Breast epithelium (tissue), 4 donors: ENCODE measurements around the gene MRGPRX3. TPM values are rescaled to one million over a fixed set of nuclear protein-coding genes. Genes with fewer than 3 reads are reported as not detected.

Experiments used
- DNase-seq, 2 donors: peaks; one replicate each; pipeline ENCODE4 v3.0.0-alpha.2; 2019; ENCODE audit warnings: low spot score in 2 of 2
- H3K27ac ChIP-seq, 2 donors: fragments of 200-600 bp; sonication (generic) in 1 of 2; one replicate each; pipeline ENCODE4 v1.5.1; 2016 to 2019; ENCODE audit warnings: mild to moderate bottlenecking in 1 of 2
- H3K27me3 ChIP-seq, 2 donors: fragments of 200-600 bp; sonication (generic) in 1 of 2; one replicate each; pipeline versions ENCODE4 v1.5.1 to v1.6.0; 2017 to 2019; ENCODE audit warnings: control low read depth in 1 of 2, mild to moderate bottlenecking in 1 of 2
- H3K36me3 ChIP-seq: fragments of 200-600 bp; one replicate; pipeline ENCODE4 v1.5.1; 2019
- H3K4me1 ChIP-seq, 2 donors: fragments of 200-600 bp; sonication (generic); one replicate each; pipeline ENCODE4 v1.5.1; 2016 to 2019; ENCODE audit warnings: control low read depth in 1 of 2
- H3K4me3 ChIP-seq, 3 donors: fragments of 200-600 bp; sonication (generic); 1 replicate in 2 of 3; 2 replicates in 1 of 3; pipeline ENCODE4 v1.5.1; 2016 to 2019; ENCODE audit warnings: mild to moderate bottlenecking in 3 of 3, moderate library complexity in 2 of 3
- H3K9me3 ChIP-seq, 2 donors: fragments of 200-600 bp; sonication (generic) in 1 of 2; one replicate each; pipeline ENCODE4 v1.5.1; 2016 to 2019; ENCODE audit warnings: control low read depth in 1 of 2
- POLR2A ChIP-seq: fragments of 450-650 bp; IDR thresholded peaks from one replicate; pipeline ENCODE4 v1.6.1; 2016; ENCODE audit warnings: antibody characterized with exemption, mild to moderate bottlenecking, moderate library complexity
- POLR2AphosphoS5 ChIP-seq, 3 donors: sonication (generic); formaldehyde crosslinking; IDR thresholded peaks; one replicate each; pipeline ENCODE4 v1.6.1; 2017; ENCODE audit warnings: antibody characterized with exemption in 3 of 3
- intact Hi-C: fragments of 100-400 bp; cut with DNase I; formaldehyde crosslinking; loops from one replicate; pipeline ENCODE4 v1.15.1; 2023; ENCODE audit warnings: low total_unique reads
- total RNA-seq, 3 donors: library from RNA; depleted of rRNA; stranded (reverse); fragments of >200 nt; gene quantifications; one replicate each; pipeline ENCODE4 v1.1.0, GENCODE V29; 2016
- TF ChIP-seq, protein P1 (sequence below), 3 donors: fragments of 450-650 bp; IDR thresholded peaks; one replicate each; pipeline ENCODE4 v1.5.1; 2016 to 2017; ENCODE audit warnings: antibody characterized with exemption in 3 of 3, mild to moderate bottlenecking in 3 of 3, moderate library complexity in 3 of 3

The MRGPRX3 gene
- 1 to 10 TPM in 2 of 3 donors, not detected in 1; 2.0 to 5.2 TPM for total RNA-seq

DNA sequence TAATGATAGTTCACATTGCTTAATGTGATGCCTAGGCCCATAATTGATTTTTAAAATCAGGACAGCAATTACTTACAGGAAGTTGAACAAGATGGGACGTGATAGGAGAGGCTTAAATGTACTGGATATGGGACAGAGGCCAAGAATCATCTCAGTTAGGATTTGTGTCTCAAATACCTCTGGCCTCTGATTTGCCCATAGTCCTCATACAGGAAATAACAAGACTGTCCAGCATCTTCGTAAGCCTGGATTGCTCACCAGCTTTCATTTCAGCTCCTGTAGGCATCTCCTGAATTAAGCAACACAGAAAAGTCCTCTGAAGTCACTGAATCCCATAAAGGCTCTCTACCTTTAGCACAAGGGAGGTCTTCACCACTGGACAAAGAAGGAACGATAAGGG, at the start of gene MRGPRX3:
Gene MRGPRX3 (plus strand): TSS at position 231 of the 400 bp plus-strand sequence. CDS start 4,632 bp downstream, outside the sequence.
- Histone ChIP-seq H3K4me1 (no peaks in the 10 kb centered on the region), H3K27me3 (no peaks in the 10 kb centered on the region), H3K36me3 (no peaks in the 10 kb centered on the region), H3K27ac (no peak within 1 kb of the TSS), H3K4me3 (no peak within 1 kb of the TSS), H3K9me3 (no peaks in the 10 kb centered on the region)
- no peak for TF ChIP-seq POLR2AphosphoS5 (IDR thresholded peaks at IDR 0.05)
- TF ChIP-seq, protein P1, sequence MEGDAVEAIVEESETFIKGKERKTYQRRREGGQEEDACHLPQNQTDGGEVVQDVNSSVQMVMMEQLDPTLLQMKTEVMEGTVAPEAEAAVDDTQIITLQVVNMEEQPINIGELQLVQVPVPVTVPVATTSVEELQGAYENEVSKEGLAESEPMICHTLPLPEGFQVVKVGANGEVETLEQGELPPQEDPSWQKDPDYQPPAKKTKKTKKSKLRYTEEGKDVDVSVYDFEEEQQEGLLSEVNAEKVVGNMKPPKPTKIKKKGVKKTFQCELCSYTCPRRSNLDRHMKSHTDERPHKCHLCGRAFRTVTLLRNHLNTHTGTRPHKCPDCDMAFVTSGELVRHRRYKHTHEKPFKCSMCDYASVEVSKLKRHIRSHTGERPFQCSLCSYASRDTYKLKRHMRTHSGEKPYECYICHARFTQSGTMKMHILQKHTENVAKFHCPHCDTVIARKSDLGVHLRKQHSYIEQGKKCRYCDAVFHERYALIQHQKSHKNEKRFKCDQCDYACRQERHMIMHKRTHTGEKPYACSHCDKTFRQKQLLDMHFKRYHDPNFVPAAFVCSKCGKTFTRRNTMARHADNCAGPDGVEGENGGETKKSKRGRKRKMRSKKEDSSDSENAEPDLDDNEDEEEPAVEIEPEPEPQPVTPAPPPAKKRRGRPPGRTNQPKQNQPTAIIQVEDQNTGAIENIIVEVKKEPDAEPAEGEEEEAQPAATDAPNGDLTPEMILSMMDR (IDR thresholded peaks at IDR 0.05), result no peak
- no peak for TF ChIP-seq POLR2A
- intact Hi-C loops, result no loop called here
- no peak for DNase-seq

DNA sequence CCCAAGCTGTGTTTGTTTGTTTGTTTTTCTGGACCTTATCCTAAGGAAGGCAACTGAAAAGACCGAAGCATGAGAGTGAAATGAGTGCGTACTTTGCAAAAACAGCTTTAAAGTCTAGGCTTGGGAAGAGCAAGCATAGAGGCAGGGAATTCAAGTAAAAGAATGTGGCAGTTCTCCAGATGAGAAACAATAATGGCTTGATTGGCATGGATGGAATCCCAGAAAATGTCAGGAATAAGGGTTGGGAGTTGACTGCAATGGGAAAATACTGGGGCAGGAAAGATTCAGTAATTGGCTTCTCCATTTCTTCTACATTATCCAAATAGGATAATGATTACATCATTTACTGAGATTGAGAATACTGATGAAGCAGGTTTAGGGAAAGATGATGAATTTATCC, 44.0 kb upstream of the MRGPRX3 start:
- Histone ChIP-seq H3K9me3 (no peaks in the 10 kb centered on the region), H3K4me1 (no peaks in the 10 kb centered on the region), H3K27me3 (no peaks in the 10 kb centered on the region), H3K27ac (no peak overlapping the region), H3K36me3 (peaks cover 11% of the 10 kb centered on the region), H3K4me3 (no peak overlapping the region)
- intact Hi-C loops, result no loop called here
- DNase-seq, result no peak
- no peak for TF ChIP-seq POLR2AphosphoS5 (IDR thresholded peaks at IDR 0.05)
- TF ChIP-seq, protein P1 (IDR thresholded peaks at IDR 0.05), result no peak
- no peak for TF ChIP-seq POLR2A

DNA sequence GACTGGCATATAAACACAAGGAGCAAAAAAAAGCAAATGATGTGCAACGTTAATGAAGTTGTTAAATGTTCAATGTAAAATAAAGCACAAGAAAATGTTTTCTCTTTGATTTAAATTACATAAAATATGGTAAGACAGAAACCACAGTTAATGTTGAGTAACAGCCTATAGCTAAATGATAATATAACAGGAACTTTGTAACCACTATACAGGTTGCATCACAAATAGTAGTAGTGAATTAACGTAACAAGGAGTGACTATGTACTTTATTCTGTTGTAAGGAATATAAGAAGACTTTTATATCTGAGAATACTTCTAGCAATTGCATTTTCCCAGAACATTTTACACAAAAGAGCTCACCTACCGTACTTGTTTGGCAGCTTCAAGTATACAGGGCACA, 43.4 kb upstream of the MRGPRX3 start:
- no peaks in the 10 kb centered on the region for H3K4me1 ChIP-seq
- H3K36me3 ChIP-seq, result peaks cover 13% of the 10 kb centered on the region
- no peak for DNase-seq
- intact Hi-C loops, result no loop called here
- no peaks in the 10 kb centered on the region for H3K9me3 ChIP-seq
- no peaks in the 10 kb centered on the region for H3K27me3 ChIP-seq
- no peak overlapping the region for H3K27ac ChIP-seq
- H3K4me3 ChIP-seq, result no peak overlapping the region
- TF ChIP-seq POLR2AphosphoS5 (IDR thresholded peaks at IDR 0.05), result no peak
- TF ChIP-seq, protein P1 (IDR thresholded peaks at IDR 0.05), result no peak
- TF ChIP-seq POLR2A, result no peak

DNA sequence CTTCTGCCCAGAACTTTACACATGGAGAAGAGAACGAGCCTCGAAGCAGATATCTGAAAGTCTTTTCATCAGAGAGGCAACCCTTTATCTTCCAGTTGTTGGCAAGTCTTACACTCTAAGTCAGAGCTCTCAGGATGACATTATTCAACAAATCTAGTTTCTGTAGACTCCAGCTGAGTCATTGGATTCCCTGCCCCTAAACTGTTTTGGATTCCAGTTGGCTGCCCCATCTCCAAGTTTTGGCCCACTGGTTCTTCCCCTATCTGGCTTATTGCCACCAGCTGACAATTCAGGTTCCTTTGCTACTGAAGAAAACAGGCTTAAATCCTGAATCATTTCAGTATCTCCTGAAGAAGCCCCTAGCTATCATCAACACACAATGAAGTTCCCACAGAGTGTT, 40.6 kb upstream of the MRGPRX3 start:
- no peak for DNase-seq
- Histone ChIP-seq H3K4me3 (no peak overlapping the region), H3K4me1 (no peaks in the 10 kb centered on the region), H3K36me3 (peaks cover 11% of the 10 kb centered on the region), H3K27me3 (no peaks in the 10 kb centered on the region), H3K9me3 (no peaks in the 10 kb centered on the region), H3K27ac (no peak overlapping the region)
- intact Hi-C loops, result no loop called here
- TF ChIP-seq, protein P1 (IDR thresholded peaks at IDR 0.05), result no peak
- TF ChIP-seq POLR2A (no peak), POLR2AphosphoS5 (IDR thresholded peaks at IDR 0.05) (no peak)

DNA sequence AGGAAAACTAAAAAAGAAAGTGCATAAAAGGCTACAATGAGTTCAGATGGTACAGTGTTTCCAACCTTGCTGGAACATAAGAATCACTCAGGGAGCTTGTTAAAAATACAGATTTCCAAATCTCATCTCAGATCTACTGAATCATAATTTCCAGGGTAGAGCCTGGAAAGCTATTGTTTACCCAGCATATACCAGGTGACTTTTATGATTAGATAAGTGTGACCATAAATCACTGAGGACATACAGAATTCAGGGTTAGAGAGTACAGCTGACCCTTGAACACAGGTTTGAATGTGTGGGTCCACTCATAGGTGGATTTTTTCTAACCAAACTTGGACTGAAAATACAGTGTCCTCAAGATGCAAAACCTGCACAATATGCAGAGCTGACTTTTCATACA, 38.4 kb upstream of the MRGPRX3 start:
- intact Hi-C loops, result no loop called here
- Histone ChIP-seq H3K4me3 (no peak overlapping the region), H3K36me3 (peaks cover 6% of the 10 kb centered on the region)

More for the DNA sequence above, 38.4 kb upstream of the MRGPRX3 start:
- Histone ChIP-seq H3K27me3 (no peaks in the 10 kb centered on the region), H3K9me3 (no peaks in the 10 kb centered on the region), H3K27ac (no peak overlapping the region), H3K4me1 (no peaks in the 10 kb centered on the region)
- no peak for DNase-seq
- TF ChIP-seq, protein P1 (IDR thresholded peaks at IDR 0.05), result no peak
- no peak for TF ChIP-seq POLR2A
- no peak for TF ChIP-seq POLR2AphosphoS5 (IDR thresholded peaks at IDR 0.05)
